Left renal pelvis (tissue), 4 donors: ENCODE measurements around the gene IL5RA. TPM values are rescaled to one million over a fixed set of nuclear protein-coding genes. Genes with fewer than 3 reads are reported as not detected.

ENCODE experiments used
- DNase-seq, 4 donors: peaks; one replicate each; pipeline ENCODE4 v3.0.0-alpha.2; 2013; ENCODE audit warnings: low read depth in 4 of 4, low spot score in 3 of 4
- polyA plus RNA-seq, 4 donors: library from polyadenylated mRNA; unstranded; fragments of 120-200 nt; gene quantifications; one replicate each; pipeline ENCODE4 v1.2.1, GENCODE V29; 2013; ENCODE audit not compliant: insufficient read length in 4 of 4

IL5RA gene
- polyA plus RNA-seq, 4 donors = 0.38 to 0.92 (median 0.69) TPM

DNA sequence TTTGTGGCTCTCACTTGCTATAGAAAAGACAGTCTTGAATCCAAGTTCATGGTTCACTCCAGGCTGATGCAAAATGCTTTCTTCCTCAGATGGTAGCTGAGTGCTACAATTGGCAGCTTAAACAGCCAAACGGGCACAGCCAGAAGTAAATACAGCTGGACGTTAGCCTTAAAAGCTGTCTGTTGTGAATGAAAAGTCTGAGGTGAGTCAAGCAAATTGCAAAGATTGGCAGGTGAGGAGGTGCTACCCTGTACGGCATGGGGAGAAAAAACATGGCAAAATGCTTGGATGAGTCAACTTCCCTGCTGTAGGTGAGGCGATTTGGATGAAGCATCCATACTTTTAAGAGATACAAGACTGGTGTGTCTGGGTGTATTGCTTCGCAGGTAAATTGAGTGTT, 40.5 kb downstream of the IL5RA start:
- DNase-seq = no peak

DNA sequence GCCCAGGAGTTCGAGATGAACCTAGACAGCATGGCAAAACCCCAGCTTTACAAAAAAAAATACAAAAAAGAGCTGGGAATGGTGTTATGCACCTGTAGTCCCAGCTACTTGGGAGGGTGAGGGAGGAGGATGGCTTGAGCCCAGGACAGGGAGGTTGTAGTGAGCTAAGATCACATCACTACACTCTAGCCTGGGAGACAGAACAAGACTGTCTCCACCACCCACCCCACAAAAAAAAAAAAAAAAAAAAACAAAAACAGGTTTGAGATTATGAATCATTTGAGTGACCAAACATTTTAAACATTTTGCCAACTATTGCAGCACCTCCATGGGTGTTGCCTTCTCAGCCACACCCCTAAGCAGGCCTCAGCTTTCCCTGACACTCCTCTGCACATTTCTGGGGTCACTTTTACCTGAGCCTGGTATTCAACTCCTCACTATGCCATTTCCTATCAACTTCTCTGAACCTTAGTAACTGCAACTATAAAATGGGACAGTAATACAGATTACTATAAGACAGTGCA, 41.8 kb downstream of the IL5RA start:
- DNase-seq = no peak

DNA sequence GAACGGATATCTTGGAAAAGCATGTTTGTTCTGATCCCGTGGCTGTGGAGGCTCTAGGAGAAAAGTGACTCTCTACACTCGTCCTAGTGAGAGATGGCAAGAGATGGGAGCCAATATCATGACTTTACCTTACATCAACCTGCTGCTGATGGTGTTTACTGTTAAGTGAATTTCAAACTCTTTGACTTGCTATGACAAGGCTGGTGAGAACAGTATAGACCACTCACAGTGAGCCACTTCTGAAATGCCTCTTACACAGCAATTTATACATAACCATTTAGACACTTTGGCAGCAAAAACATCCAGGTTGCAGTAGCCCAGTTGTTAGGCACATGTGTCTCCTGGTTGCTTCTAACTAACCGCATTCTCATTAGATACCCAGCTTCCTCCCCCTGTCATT, 43.3 kb downstream of the IL5RA start:
- DNase-seq = no peak

DNA sequence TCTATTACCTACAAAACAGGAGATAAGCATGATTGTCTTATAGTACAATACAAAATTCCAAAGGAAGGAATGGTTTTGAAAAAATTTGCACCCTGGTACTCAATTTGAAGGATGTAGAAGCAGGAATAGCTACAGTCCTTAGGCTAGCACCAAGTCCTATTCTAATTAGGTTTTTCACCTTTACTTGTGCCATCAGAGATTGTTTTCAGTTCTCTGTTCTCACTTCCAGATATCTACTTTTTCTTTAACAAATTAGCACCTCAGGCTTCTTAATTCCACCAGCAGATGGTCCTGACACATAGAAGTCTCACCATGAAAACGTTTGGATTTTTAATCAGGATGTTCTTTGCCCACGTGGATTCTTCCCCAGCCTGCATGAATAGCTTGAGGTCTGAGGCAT, 43.8 kb downstream of the IL5RA start:
- no peak for DNase-seq

DNA sequence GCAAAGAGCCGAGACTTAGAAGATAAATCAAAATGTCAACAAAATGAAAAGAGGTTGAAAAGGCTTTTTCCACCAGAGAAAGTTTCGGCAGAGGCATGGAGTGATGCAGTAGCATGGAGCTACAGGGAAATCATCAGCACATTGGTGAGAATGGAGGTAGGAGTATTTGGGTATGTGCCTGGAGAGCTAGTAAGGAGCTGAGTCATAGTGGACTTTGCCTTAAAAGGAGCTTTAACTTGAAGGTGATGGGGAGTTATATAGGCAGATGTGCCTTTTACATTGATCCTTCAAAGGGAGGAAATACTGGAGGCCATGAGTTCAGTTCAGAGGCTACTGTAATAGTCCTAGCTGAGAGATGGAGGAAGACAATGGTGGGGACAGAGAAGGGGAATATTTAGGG, 44.3 kb downstream of the IL5RA start:
- DNase-seq = no peak

DNA sequence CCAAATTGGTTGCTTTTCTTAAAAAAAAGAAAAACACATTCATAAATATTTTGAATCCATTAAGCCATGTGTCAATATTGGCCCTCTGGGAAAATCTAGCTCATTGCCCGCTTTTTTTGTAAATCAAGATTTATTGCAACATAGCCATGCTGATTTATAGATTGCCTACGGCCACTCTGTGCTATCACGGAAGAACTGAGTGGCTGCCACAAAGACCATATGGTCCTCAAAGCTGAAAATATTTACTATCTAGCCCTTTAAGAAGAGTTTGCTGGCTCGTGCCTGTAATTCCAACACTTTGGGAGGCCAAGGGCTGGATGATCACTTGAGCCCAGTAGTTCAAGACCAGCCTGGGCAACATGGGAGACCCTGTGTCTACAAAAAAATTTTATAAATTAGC, 45.9 kb downstream of the IL5RA start:
- DNase-seq = no peak

DNA sequence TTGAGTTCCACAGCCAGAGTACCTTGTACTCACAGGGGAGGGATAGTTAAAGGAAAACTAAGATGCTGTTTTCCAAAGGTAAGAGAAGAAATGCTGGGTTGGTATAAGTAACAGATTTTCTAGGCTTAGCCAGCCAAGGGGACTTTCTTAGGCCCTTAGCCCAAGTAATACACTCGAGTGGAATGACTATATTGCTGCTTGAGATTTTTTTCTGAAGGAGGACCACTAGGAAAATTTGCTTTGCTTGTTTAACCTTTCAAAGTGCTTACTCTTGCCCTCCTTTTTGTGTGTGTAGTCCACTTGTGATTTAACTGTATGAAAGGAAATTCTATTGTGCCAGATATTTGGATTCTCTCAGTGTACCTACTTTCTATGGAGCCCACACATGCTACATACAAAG, 50.5 kb downstream of the IL5RA start:
- DNase-seq = no peak

DNA sequence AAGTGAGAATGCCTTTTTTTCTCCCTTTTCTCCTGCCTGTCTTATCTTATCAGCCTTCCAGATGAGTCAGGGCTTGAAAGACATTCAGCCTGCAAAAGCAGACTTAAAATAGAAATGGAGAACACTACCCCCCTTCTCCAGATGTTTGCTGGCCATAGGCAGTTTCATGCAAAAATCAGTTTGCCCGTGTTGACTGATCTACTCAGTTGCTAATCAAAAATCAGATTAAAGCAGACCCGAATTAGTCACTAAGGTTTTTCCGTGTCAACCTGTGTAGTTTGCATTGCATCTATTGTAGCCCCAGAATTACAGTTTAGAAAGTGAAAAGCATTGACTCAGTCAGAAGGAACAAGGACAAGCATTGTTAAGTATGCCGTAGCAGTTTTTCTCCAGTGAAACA, 56.2 kb downstream of the IL5RA start:
- DNase-seq = no peak

DNA sequence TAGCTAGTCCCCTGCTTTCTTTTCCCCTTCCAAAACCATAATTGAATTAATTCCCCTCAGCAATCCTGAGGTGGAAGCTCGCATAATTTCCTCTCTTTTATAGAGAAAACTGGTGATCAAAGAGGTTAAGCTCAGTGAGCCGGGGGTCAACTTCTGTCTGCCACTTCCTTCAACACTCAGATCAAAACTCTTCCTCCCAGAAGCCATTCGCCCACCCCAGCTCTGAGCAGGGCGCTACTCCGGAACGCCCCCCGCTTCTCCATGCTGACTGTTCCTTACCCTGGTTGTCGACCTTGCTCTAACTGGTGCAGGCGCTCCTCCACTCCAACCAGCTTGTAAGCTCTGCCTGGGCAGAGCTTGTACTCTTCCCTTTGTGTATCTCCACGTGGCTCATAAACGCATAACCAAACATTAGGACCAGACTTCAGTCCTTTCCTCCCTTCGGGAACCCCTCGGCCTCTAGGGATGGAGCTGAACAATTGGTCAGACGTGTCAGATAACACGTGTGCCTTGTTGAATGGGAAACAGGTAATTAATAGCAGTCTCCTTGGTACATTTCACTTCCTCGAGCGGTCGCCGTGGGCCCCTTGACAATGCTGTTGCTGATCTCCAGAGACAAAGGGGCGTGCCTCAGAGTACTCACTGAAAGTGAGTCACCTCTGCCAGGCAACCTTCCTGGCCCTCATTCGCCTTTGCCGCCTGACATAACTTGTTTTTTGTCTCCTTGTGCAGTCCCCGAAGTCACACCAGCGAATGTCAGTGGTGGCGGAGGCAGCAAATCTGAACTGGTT, 71.8 kb downstream of the IL5RA start:
- no peak for DNase-seq

DNA sequence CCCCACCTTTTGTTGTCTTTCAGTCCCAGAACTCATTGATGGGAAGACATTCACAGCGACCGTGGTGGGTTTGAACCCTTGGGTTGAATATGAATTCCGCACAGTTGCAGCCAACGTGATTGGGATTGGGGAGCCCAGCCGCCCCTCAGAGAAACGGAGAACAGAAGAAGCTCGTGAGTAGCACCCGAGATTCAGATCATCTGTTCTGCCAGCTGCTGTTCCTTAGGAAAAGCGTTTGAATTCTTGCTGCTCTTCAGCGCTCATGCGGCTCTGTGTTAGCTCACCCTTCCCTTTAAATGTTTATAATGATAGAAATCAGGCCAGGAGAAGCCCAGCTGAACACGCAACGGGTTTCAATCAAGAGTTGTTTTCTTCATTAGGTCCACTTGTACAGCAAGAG, 73.0 kb downstream of the IL5RA start:
- DNase-seq = no peak

DNA sequence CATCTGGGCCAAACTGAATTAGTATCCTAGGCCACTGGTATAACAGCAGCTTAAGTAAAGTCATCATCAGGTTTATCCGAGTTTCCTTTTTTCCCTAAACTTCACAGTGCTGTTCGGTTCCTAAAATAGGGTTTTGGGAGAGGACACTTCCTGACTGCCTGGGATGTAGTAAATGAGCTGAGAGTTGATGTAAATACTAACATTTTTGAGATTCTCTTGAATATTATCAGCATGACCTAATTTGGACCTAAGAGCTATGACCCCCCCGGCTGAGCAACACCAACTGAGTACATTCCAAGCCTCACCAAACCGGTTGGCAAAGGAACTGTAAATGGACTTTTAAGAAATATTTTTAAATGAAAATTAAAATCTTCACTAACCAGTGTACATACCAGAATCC, 78.8 kb downstream of the IL5RA start:
- DNase-seq = no peak

DNA sequence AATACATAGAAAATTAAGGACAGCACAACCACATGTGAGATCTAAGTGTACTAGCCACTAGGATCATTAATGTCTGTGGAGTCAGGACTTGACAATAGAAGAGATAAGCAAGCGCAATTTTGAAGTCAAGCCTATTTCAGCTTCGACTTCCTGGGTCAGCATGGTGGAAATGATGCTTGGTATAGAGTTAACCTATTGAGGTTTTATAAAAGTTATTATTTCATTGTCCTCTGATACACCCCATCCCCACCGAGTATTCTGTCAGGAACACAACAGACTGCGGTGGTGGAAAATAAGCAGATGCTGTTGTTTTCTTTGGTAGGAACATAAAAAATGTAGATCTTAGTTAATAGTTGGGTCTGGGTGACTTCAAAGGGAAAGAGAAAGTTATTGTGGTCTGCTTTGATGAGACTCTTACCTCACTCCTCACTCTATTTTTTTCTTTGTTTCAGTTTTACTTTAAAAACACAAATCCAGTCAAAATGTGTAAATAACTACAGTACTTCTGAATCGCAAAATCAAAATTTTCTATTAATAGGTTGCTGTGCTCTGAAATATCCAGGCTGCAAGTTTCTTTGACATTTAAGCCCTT, 82.1 kb downstream of the IL5RA start:
- DNase-seq = no peak

DNA sequence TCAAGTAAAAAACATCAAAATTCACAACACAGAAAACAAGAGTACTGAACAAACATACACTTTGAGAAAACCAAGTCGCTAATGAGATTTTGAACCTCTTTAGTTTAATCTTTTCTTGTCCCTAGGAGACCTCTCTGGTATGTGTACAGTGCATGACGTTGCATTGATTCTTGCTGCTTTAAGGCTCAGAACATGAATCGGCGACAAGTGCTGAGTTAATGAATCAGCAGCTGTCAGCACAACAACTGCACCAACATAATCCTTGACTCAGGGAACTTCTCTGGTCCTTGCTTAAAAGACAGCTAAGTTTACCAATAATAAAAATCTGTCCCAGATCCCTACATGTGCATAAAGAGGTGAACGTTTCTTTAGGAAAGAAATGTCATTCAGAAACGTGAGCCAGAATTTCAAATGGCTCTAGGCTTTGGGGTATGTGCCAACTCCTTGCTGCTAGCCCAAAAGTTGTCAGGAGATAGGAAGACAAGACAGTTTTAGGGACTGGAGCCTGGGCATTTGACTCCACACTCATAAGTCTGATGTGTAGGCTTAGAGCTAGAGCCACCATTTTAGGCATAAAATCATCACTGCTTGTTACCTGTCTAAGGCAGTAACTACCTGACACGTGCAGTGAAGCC, 86.9 kb downstream of the IL5RA start:
- no peak for DNase-seq

DNA sequence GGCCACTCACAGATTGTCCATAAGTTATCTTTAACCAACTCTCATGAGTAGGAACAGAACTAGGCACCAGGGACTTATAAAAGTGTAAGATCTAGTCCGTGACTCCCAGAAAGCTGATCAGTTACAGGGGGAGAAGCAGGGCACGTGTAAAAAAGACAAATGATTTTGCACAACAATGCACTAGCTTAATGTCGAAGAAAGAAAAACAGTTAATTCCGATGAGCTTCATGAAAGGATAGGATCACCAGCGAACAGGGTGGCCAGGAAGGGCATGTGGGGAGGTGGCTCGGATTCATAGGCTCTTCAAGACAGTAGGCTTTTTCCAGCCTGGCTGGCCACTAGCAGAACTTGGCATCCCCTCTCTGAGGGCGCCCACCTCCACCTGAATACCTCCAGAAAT, 90.0 kb downstream of the IL5RA start:
- no peak for DNase-seq

Other genes with a start within 250 kb of the IL5RA start
- gene TRNT1, start 16.6 kb upstream of the IL5RA start, polyA plus RNA-seq = 10 to 100 TPM; 23.6 to 38.4 (median 37.2) TPM
- 10 to 100 TPM; 58.8 to 76.5 (median 68.2) TPM for gene CRBN, start 69.3 kb upstream of the IL5RA start, polyA plus RNA-seq